SK-N-MC (cell line): ENCODE results near the gene UBQLN4.

Experiments
- DNase-seq: peaks from one replicate; pipeline ENCODE4 v3.0.0-alpha.2; 2011; ENCODE audit warnings: low read depth, low spot score
- H3K27ac ChIP-seq: fragments of 200-600 bp; sonication (generic); 2 replicates; pipeline ENCODE4 v1.5.1; 2016; ENCODE audit warnings: mixed run types
- H3K36me3 ChIP-seq: fragments of 200-600 bp; sonication (generic); 2 replicates; pipeline ENCODE4 v1.6.1; 2017; ENCODE audit warnings: antibody characterized with exemption, low read length, mixed read lengths; ENCODE audit not compliant: insufficient read depth
- H3K4me3 ChIP-seq: fragments of 200-600 bp; sonication (generic); 2 replicates; pipeline ENCODE4 v1.5.1; 2016
- H3K9ac ChIP-seq: fragments of 200-600 bp; sonication (generic); 2 replicates; pipeline ENCODE4 v1.8.0; 2017; ENCODE audit warnings: mixed run types, mixed read lengths; ENCODE audit not compliant: insufficient read length
- H3K9me3 ChIP-seq: fragments of 200-600 bp; sonication (generic); 2 replicates; pipeline ENCODE4 v1.6.1; 2017; ENCODE audit warnings: low read depth, mild to moderate bottlenecking, antibody characterized with exemption, low read length, moderate library complexity, mixed read lengths
- EZH2 ChIP-seq: fragments of 200-600 bp; sonication (generic); IDR thresholded peaks from one replicate; pipeline ENCODE4 v1.6.1; 2017; ENCODE audit warnings: antibody characterized with exemption
- FOXP2 ChIP-seq: optimal IDR thresholded peaks from 2 replicates; pipeline ENCODE3; 2011; ENCODE audit warnings: mild to moderate bottlenecking, moderate library complexity; ENCODE audit not compliant: insufficient read depth; ENCODE audit errors: extremely low read length, control extremely low read depth
- POLR2AphosphoS5 ChIP-seq: IDR thresholded peaks from 2 replicates; pipeline ENCODE4 v1.6.1; 2012; ENCODE audit warnings: mild to moderate bottlenecking, low read depth, low read length, borderline replicate concordance

UBQLN4 gene

GRCh38 chr1:156053768-156054499 is at the start of gene UBQLN4:
UBQLN4 (minus strand) TSS chr1:156053798; CDS start chr1:156053701, 97 bp downstream.
- H3K27ac ChIP-seq = peak within 1 kb of the TSS; percentile 99
- no peak for TF ChIP-seq POLR2AphosphoS5
- DNase-seq = no peak
- peak within 1 kb of the TSS; percentile 97 for H3K4me3 ChIP-seq
- no peaks in the 10 kb centered on the region for H3K9me3 ChIP-seq
- peaks cover 15% of the 10 kb centered on the region; the same call in 1 of the 2 replicates for H3K36me3 ChIP-seq
- peak within 1 kb of the TSS; percentile 96 for H3K9ac ChIP-seq

- Histone ChIP-seq H3K27ac (peak overlapping the region; percentile 44), H3K9me3 (no peaks in the 10 kb centered on the region), H3K9ac (no peak overlapping the region), H3K36me3 (no peaks in the 10 kb centered on the region), H3K4me3 (no peak overlapping the region)
- no peak for DNase-seq
- no peak for TF ChIP-seq POLR2AphosphoS5
- no peak for TF ChIP-seq FOXP2
- no peak for TF ChIP-seq EZH2
Measured at GRCh38 chr1:156102633-156103511, 49.3 kb upstream of the UBQLN4 start.

GRCh38 chr1:156101880-156102279 is 48.3 kb upstream of the UBQLN4 start:
- H3K27ac ChIP-seq = 0 out of 2 replicates have a peak overlapping the region, but pooled peaks have one; percentile 31
- no peaks in the 10 kb centered on the region for H3K36me3 ChIP-seq
- no peaks in the 10 kb centered on the region for H3K9me3 ChIP-seq
- H3K9ac ChIP-seq = no peak overlapping the region
- no peak overlapping the region for H3K4me3 ChIP-seq
- DNase-seq = no peak
- TF ChIP-seq FOXP2 (no peak), POLR2AphosphoS5 (no peak), EZH2 (no peak)

- Histone ChIP-seq H3K27ac (peak overlapping the region; percentile 50), H3K9ac (no peak overlapping the region), H3K9me3 (no peaks in the 10 kb centered on the region), H3K36me3 (no peaks in the 10 kb centered on the region), H3K4me3 (no peak overlapping the region)
- DNase-seq = no peak
- TF ChIP-seq FOXP2 = no peak
- TF ChIP-seq EZH2 = no peak
- no peak for TF ChIP-seq POLR2AphosphoS5
Measured at GRCh38 chr1:156100205-156100995, 46.8 kb upstream of the UBQLN4 start.

- Histone ChIP-seq H3K9me3 (no peaks in the 10 kb centered on the region), H3K9ac (no peak overlapping the region), H3K4me3 (no peak overlapping the region), H3K36me3 (no peaks in the 10 kb centered on the region), H3K27ac (no peak overlapping the region)
- TF ChIP-seq POLR2AphosphoS5 (no peak), EZH2 (no peak), FOXP2 (no peak)
- no peak for DNase-seq
Measured at GRCh38 chr1:156099282-156099681, 45.7 kb upstream of the UBQLN4 start.

- no peaks in the 10 kb centered on the region for H3K36me3 ChIP-seq
- no peak overlapping the region for H3K4me3 ChIP-seq
- H3K9me3 ChIP-seq = no peaks in the 10 kb centered on the region
- no peak for DNase-seq
- H3K9ac ChIP-seq = no peak overlapping the region
- H3K27ac ChIP-seq = no peak overlapping the region
- TF ChIP-seq POLR2AphosphoS5 = no peak
Measured at GRCh38 chr1:156098784-156099183, 45.2 kb upstream of the UBQLN4 start.

- H3K27ac ChIP-seq = no peak overlapping the region
- no peak overlapping the region for H3K4me3 ChIP-seq
- DNase-seq = no peak
- H3K9ac ChIP-seq = no peak overlapping the region
- no peaks in the 10 kb centered on the region for H3K9me3 ChIP-seq
- no peaks in the 10 kb centered on the region for H3K36me3 ChIP-seq
- no peak for TF ChIP-seq POLR2AphosphoS5
Measured at GRCh38 chr1:156097499-156098178, 44.0 kb upstream of the UBQLN4 start.

- Histone ChIP-seq H3K36me3 (no peaks in the 10 kb centered on the region), H3K4me3 (no peak overlapping the region), H3K9me3 (no peaks in the 10 kb centered on the region), H3K9ac (no peak overlapping the region), H3K27ac (no peak overlapping the region)
- no peak for TF ChIP-seq EZH2
- TF ChIP-seq POLR2AphosphoS5 = no peak
- no peak for TF ChIP-seq FOXP2
- no peak for DNase-seq
Measured at GRCh38 chr1:156096640-156097391, 43.2 kb upstream of the UBQLN4 start.
